GM12864 (cell line): ENCODE measurements around the gene LIN37.

Experiments used
- DNase-seq: peaks from one replicate; pipeline ENCODE4 v3.0.0-alpha.2; 2011; ENCODE audit warnings: low read depth
- H3K4me3 ChIP-seq: 2 replicates; pipeline ENCODE4 v1.5.1; 2011; ENCODE audit warnings: mild to moderate bottlenecking, low read depth, low read length, control low read depth
- TF ChIP-seq, protein P1 (sequence below): IDR thresholded peaks from 2 replicates; pipeline ENCODE4 v1.5.1; 2011; ENCODE audit warnings: low read depth, mild to moderate bottlenecking, moderate library complexity, low read length, control low read depth, inconsistent platforms; ENCODE audit errors: missing control alignments

Gene LIN37, protein sequence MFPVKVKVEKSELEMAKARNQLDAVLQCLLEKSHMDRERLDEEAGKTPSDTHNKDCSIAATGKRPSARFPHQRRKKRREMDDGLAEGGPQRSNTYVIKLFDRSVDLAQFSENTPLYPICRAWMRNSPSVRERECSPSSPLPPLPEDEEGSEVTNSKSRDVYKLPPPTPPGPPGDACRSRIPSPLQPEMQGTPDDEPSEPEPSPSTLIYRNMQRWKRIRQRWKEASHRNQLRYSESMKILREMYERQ

DNA sequence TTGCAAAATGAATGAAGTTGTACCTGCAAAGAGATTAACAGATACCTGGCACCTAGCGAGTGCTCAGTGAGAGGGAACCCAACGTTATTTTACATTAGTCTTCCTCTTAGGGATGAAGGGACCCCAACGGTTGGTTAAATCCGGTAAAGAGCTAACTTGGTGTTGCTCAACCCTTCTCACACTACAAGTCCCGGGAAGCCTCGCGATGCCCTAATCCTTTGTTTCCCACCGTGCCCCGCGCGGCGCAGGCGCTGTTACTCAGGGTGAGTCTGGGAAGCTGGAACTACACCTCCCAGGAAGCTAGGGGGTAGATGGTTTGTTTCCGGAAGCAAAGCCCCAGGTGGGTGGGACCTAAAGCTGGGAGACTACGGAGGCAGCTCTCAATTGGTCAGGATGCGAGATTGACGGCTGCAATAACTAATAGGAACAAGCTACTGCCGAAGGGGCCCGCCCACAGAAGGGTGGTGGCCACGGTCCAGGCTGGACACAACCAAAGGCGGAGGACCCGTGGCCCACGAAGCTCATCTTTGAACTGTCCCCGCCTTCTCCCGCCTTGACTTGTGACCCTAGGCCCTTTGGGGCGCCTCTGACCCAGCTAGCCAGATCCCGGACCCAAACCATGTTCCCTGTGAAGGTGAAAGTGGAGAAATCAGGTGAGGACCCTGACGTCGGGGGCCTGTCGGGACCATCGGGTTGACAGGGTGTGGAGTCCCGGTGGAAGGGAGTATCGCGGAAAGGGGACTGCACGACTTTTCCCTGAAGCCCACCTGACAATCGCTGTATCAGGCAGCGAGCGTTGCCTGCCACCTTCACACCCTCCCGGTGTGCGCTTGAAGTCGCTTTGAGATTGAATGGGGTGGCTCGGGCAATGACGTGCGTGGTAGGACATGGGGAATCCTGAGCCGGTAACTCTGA lies at the start of gene LIN37:
Gene LIN37 (plus strand): TSS at position 471 of the 915 bp plus-strand sequence. CDS start 149 bp downstream, at position 620.
- TF ChIP-seq, protein P1, sequence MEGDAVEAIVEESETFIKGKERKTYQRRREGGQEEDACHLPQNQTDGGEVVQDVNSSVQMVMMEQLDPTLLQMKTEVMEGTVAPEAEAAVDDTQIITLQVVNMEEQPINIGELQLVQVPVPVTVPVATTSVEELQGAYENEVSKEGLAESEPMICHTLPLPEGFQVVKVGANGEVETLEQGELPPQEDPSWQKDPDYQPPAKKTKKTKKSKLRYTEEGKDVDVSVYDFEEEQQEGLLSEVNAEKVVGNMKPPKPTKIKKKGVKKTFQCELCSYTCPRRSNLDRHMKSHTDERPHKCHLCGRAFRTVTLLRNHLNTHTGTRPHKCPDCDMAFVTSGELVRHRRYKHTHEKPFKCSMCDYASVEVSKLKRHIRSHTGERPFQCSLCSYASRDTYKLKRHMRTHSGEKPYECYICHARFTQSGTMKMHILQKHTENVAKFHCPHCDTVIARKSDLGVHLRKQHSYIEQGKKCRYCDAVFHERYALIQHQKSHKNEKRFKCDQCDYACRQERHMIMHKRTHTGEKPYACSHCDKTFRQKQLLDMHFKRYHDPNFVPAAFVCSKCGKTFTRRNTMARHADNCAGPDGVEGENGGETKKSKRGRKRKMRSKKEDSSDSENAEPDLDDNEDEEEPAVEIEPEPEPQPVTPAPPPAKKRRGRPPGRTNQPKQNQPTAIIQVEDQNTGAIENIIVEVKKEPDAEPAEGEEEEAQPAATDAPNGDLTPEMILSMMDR: no peak
- peak within 1 kb of the TSS; percentile 89 for H3K4me3 ChIP-seq
- DNase-seq: peak; percentile 99

DNA sequence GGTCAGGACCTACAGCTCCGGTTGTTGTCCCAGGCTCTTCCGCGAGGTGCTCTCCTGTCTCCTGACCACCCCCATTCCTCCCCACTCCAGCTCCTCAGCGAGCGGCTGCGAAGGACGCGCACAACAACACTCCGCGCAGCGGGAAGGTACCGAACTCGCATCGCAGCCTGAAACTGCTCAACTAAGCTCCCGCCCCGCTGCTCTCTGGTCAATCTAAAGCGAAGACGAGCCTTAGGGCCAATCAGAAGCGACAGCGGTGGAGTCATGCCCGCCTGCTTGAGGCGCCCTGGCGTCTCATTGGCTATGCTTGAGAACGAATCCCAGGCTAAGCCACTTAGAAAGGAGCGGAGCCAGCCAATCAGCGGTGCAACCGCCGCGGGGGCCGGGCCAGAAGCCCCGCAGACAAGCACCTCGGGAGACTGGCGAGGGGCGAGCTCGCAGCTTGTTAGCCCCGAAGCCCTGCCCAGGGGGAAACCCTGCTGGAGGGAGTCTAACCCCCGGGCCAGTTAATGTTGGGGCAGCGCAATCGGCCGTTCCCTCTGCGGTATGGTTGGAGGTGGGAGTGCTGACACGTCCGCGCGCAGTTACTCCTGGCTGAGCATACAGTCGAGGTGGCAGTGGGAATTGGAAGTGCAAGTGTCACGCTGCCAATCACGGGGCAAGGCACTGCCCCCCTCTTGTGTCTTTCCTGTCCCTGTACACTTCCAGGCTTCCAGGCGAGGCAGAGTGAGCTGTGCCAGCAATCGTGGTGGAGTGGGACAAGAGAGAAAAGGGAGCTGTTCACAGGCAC lies 46.0 kb upstream of the LIN37 start:
- peak overlapping the region; percentile 53 for H3K4me3 ChIP-seq
- DNase-seq: peak; percentile 99
- TF ChIP-seq, protein P1: no peak

DNA sequence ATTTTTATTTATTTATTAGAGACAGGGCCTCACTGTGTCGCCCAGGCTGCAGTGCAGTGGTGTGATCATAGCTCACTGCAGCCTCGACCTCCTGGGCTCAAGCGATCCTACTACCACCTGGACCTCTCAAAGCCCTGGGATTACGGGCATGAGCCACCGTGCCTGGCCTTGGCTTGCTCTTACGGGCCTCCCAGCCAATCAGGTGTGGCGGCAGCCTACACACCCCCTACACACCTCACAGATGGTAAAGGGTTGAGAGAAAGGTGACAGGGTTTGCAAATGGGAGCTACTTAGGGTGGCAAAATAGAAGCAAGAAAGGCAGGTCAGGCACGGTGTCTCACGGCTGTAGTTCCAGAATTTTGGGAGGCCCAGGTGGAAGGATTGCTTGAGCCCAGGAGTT lies 45.0 kb upstream of the LIN37 start:
- H3K4me3 ChIP-seq: no peak overlapping the region; the same call in 1 of the 2 replicates
- TF ChIP-seq, protein P1: no peak
- DNase-seq: no peak

DNA sequence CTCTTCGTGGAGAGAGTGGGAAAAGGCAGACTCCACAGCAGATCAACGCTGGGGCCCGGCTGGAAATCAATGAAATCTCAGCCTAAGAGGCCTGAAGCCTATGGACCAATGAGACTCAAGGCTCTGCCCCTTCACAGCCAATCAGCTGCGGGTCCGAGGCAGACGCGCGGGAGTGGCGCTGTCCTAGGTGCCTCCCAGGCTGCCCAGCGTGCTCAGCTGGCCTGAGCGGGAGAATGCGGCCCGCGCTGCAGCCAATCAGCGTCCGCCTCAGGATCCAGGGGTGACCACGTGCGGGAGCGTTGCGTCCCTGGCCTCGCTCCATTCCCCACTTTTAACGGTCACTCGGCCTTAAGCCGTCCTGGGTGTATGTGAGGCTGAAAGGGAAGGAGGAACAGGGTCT lies 44.2 kb upstream of the LIN37 start, which contains the start of gene ZBTB32:
Gene ZBTB32 (plus strand): TSS at position 341 of the 400 bp plus-strand sequence. CDS start 10,069 bp downstream, outside the sequence.
- no peak for DNase-seq
- TF ChIP-seq, protein P1: no peak

DNA sequence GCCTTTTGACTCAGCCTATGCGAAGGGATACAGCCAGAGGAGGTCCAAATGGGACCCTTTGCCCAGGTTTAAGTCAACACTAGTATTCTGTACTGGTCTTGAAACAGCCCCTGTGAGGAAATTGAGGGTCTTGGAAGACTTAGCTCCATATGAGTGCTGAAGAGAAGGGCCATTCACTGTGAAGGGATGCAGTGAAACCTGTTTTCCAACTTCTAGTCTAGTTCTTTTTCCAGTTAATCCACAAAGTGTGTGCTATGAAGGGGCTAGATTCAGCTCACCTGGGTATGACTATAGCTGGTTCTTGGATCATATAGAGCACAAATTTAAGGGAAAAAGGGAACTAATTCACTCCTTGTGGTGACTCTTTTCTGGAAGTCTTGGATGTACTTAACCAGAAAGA lies 40.0 kb upstream of the LIN37 start:
- TF ChIP-seq, protein P1: no peak
- no peak for DNase-seq
- no peak overlapping the region for H3K4me3 ChIP-seq

More for the DNA sequence above, 44.2 kb upstream of the LIN37 start, which contains the start of gene ZBTB32:
- H3K4me3 ChIP-seq: no peak within 1 kb of the TSS

DNA sequence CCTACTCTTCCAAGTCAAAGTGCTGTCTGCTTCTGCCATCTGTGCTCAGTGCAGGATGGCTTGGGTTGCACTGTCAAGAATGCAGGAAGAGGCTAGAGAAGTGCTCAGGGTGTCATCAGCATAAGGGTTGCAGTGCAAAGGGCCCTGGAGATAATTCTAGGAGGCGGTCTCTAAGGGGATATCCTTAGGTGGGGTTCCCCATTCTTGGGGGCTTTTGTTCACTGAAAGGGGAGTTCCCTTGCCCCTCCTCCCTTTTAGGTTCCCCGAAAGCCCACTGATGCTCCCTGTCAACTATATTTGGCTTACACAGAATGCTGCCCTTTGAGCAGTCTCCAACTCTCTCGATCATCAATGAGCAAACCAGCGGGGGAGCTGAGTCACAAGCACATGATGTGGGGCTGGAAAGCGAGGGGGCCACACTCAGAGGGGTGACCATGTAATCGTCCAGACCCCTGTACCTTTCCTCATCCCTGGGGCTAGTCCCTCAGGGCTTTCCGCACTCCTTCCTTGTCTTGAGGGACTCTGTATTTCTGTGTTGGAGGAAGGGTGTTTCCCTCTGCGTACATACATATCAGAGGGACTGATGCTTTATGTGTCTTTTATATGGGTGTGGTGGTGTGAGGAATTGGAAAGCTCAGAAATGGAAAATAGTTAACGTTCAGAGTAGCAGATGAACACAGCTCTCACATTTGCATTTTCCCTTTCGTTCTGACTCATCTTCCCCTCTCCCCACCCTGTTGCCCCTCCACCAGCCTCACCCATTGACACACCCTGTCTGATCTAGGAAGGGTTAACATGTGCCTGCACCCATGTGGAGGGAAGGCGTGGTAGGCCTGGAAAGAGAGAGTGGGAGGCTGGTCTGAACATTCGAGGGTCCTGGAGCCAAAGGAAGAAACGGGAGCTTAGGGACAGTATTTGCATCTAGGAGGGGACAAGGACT lies 37.3 kb upstream of the LIN37 start:
- TF ChIP-seq, protein P1: no peak

More for the DNA sequence above, 37.3 kb upstream of the LIN37 start:
- peak; percentile 88 for DNase-seq
- peak overlapping the region; percentile 42 for H3K4me3 ChIP-seq
